Measurements from ENCODE around the gene CACNA1F.

CACNA1F gene

GRCh38 chrX:49177338-49177833, 55.8 kb downstream of the CACNA1F start:
- Histone ChIP-seq H3K9me3 (ENCODE audit: insufficient read depth, low read length) (no peaks in the 10 kb centered on the region), H3K9me2 (replicated peaks; ENCODE audit: insufficient read depth, low read length) (no peaks in the 10 kb centered on the region), H3K27ac (ENCODE audit: low read depth, low read length) (no peak overlapping the region), H3K79me2 (ENCODE audit: insufficient read depth, low read length) (peaks cover 9% of the 10 kb centered on the region; the same call in 1 of the 2 replicates), H3K4me2 (ENCODE audit: low read depth, low read length, poor library complexity, severe bottlenecking) (no peak overlapping the region), H2AFZ (ENCODE audit: low read depth, low read length, severe bottlenecking) (no peak overlapping the region), H3K27me3 (ENCODE audit: low read length) (no peaks in the 10 kb centered on the region), H3K9ac (ENCODE audit: low read length) (no peak overlapping the region), H3K36me3 (ENCODE audit: low read length) (no peaks in the 10 kb centered on the region), H3K4me3 (ENCODE audit: insufficient read depth, low read length, poor library complexity, severe bottlenecking) (no peak overlapping the region), H4K20me1 (ENCODE audit: low read depth, low read length) (0 out of 2 replicates have a peak, but pooled peaks cover 3% of the 10 kb centered on the region), H3F3A (ENCODE audit: insufficient read depth) (0 out of 2 replicates have a peak, but pooled peaks cover 3% of the 10 kb centered on the region)
- TF ChIP-seq, protein P1, sequence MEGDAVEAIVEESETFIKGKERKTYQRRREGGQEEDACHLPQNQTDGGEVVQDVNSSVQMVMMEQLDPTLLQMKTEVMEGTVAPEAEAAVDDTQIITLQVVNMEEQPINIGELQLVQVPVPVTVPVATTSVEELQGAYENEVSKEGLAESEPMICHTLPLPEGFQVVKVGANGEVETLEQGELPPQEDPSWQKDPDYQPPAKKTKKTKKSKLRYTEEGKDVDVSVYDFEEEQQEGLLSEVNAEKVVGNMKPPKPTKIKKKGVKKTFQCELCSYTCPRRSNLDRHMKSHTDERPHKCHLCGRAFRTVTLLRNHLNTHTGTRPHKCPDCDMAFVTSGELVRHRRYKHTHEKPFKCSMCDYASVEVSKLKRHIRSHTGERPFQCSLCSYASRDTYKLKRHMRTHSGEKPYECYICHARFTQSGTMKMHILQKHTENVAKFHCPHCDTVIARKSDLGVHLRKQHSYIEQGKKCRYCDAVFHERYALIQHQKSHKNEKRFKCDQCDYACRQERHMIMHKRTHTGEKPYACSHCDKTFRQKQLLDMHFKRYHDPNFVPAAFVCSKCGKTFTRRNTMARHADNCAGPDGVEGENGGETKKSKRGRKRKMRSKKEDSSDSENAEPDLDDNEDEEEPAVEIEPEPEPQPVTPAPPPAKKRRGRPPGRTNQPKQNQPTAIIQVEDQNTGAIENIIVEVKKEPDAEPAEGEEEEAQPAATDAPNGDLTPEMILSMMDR (IDR thresholded peaks at IDR 0.05; ENCODE audit: insufficient read depth, low read length, poor library complexity, severe bottlenecking) = no peak
- TF ChIP-seq EZH2phosphoT487 (conservative IDR thresholded peaks at IDR 0.05; ENCODE audit: low read length) = no peak

- Histone ChIP-seq H3K9me3 (ENCODE audit: insufficient read depth, low read length) (no peaks in the 10 kb centered on the region), H3K9ac (ENCODE audit: low read length) (no peak overlapping the region), H3K27ac (ENCODE audit: low read depth, low read length) (no peak overlapping the region), H3K79me2 (ENCODE audit: insufficient read depth, low read length) (peaks cover 9% of the 10 kb centered on the region; the same call in 1 of the 2 replicates), H3F3A (ENCODE audit: insufficient read depth) (0 out of 2 replicates have a peak, but pooled peaks cover 3% of the 10 kb centered on the region), H3K36me3 (ENCODE audit: low read length) (no peaks in the 10 kb centered on the region), H3K4me3 (ENCODE audit: insufficient read depth, low read length, poor library complexity, severe bottlenecking) (no peak overlapping the region), H3K4me2 (ENCODE audit: low read depth, low read length, poor library complexity, severe bottlenecking) (no peak overlapping the region), H3K27me3 (ENCODE audit: low read length) (no peaks in the 10 kb centered on the region), H3K9me2 (replicated peaks; ENCODE audit: insufficient read depth, low read length) (no peaks in the 10 kb centered on the region), H2AFZ (ENCODE audit: low read depth, low read length, severe bottlenecking) (no peak overlapping the region), H4K20me1 (ENCODE audit: low read depth, low read length) (0 out of 2 replicates have a peak, but pooled peaks cover 3% of the 10 kb centered on the region)
- no peak for TF ChIP-seq EZH2phosphoT487 (conservative IDR thresholded peaks at IDR 0.05; ENCODE audit: low read length)
- TF ChIP-seq, protein P1 (IDR thresholded peaks at IDR 0.05; ENCODE audit: insufficient read depth, low read length, poor library complexity, severe bottlenecking) = no peak
Observed at GRCh38 chrX:49176421-49177326, 56.5 kb downstream of the CACNA1F start.

DNA sequence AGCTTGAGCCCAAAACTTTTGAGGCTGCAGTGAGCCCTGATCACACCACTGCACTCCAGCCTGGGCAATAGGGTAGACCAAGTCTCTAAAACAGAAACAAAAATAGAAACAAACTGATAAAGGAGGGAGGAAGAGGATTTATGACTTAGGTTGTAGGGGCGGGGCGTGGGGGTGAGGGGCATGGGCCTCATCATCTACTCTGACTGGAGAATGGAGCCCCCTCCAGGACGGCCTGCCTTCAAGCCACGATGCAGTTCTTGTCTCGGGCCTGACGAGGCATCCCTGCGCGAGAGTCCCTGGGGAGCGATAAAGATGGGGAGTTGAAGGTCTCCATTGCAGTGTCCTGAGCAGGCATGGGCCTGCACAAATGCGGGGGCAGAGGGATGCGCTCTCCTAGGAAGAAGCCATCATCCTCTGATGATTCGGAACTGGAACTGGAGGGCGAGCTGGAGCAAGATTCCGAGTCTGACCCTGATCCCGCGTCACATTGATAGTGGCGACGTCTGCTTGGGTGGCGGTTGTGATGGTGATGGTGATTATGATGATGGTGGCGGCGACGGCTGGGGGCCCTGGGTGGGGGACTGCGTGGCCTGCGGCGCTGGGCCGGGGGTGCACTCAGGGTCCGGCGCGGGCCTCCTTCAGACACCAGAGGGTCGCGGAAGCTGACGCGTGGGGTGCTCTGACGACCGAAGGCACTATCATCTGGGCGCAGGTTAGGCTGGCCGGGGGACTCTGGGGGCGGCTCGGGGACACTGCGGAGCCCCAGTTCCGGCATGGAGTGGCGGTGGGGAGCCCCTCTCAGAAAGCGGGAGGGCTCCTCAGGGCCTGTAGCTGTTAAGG, 57.5 kb downstream of the CACNA1F start:
- Histone ChIP-seq H3F3A (ENCODE audit: insufficient read depth) (0 out of 2 replicates have a peak, but pooled peaks cover 3% of the 10 kb centered on the region), H3K4me3 (ENCODE audit: insufficient read depth, low read length, poor library complexity, severe bottlenecking) (no peak overlapping the region), H3K9me2 (replicated peaks; ENCODE audit: insufficient read depth, low read length) (no peaks in the 10 kb centered on the region), H3K36me3 (ENCODE audit: low read length) (no peaks in the 10 kb centered on the region), H3K4me2 (ENCODE audit: low read depth, low read length, poor library complexity, severe bottlenecking) (no peak overlapping the region), H3K9me3 (ENCODE audit: insufficient read depth, low read length) (no peaks in the 10 kb centered on the region), H3K27me3 (ENCODE audit: low read length) (no peaks in the 10 kb centered on the region), H4K20me1 (ENCODE audit: low read depth, low read length) (0 out of 2 replicates have a peak, but pooled peaks cover 3% of the 10 kb centered on the region), H2AFZ (ENCODE audit: low read depth, low read length, severe bottlenecking) (no peak overlapping the region), H3K79me2 (ENCODE audit: insufficient read depth, low read length) (peaks cover 9% of the 10 kb centered on the region; the same call in 1 of the 2 replicates), H3K27ac (ENCODE audit: low read depth, low read length) (no peak overlapping the region), H3K9ac (ENCODE audit: low read length) (no peak overlapping the region)
- no peak for TF ChIP-seq EZH2phosphoT487 (conservative IDR thresholded peaks at IDR 0.05; ENCODE audit: low read length)
- TF ChIP-seq, protein P1 (IDR thresholded peaks at IDR 0.05; ENCODE audit: insufficient read depth, low read length, poor library complexity, severe bottlenecking) = no peak

Measured in SU-DHL-6 (cell line).